ENCODE measurements around the gene BCR.

BCR gene

GRCh38 chr22:23216461-23217170 lies 36.3 kb downstream of the BCR start:
- no peak overlapping the region for H3K27ac ChIP-seq (ENCODE audit: low read depth, low read length)
- H3K4me1 ChIP-seq (ENCODE audit: control insufficient read depth in 1 of 2, insufficient read depth in 2 of 2, low read length in 2 of 2) = peaks cover 42 to 49% of the 10 kb centered on the region in 2 donors
- H3K4me3 ChIP-seq (ENCODE audit: low read depth in 1 of 2, low read length in 2 of 2) = no peak overlapping the region

GRCh38 chr22:23217171-23218052 lies 37.1 kb downstream of the BCR start:
- H3K27me3 ChIP-seq (ENCODE audit: control insufficient read depth in 1 of 2, insufficient read depth in 2 of 2, low read length in 2 of 2) = no peaks in the 10 kb centered on the region
- no peaks in the 10 kb centered on the region for H3K9me3 ChIP-seq (ENCODE audit: control insufficient read depth in 1 of 2, low read length in 2 of 2)
- H3K27ac ChIP-seq (ENCODE audit: low read depth, low read length) = no peak overlapping the region
- H3K4me1 ChIP-seq (ENCODE audit: control insufficient read depth in 1 of 2, insufficient read depth in 2 of 2, low read length in 2 of 2) = peaks cover 42 to 49% of the 10 kb centered on the region in 2 donors
- H3K9ac ChIP-seq (ENCODE audit: low read depth in 1 of 2, low read length in 2 of 2) = no peak overlapping the region
- H3K36me3 ChIP-seq (ENCODE audit: control insufficient read depth in 1 of 2, insufficient read depth in 2 of 2, low read length in 2 of 2) = no peaks in the 10 kb centered on the region
- no peak overlapping the region for H3K4me3 ChIP-seq (ENCODE audit: low read depth in 1 of 2, low read length in 2 of 2)

More at GRCh38 chr22:23216461-23217170, 36.3 kb downstream of the BCR start:
- H3K9me3 ChIP-seq (ENCODE audit: control insufficient read depth in 1 of 2, low read length in 2 of 2) = no peaks in the 10 kb centered on the region
- H3K9ac ChIP-seq (ENCODE audit: low read depth in 1 of 2, low read length in 2 of 2) = no peak overlapping the region
- H3K36me3 ChIP-seq (ENCODE audit: control insufficient read depth in 1 of 2, insufficient read depth in 2 of 2, low read length in 2 of 2) = no peaks in the 10 kb centered on the region
- H3K27me3 ChIP-seq (ENCODE audit: control insufficient read depth in 1 of 2, insufficient read depth in 2 of 2, low read length in 2 of 2) = no peaks in the 10 kb centered on the region

GRCh38 chr22:23218053-23218866 lies 38.0 kb downstream of the BCR start:
- Histone ChIP-seq H3K27ac (ENCODE audit: low read depth, low read length) (no peak overlapping the region), H3K9me3 (ENCODE audit: control insufficient read depth in 1 of 2, low read length in 2 of 2) (no peaks in the 10 kb centered on the region), H3K4me1 (ENCODE audit: control insufficient read depth in 1 of 2, insufficient read depth in 2 of 2, low read length in 2 of 2) (peaks cover 44 to 55% of the 10 kb centered on the region in 2 donors), H3K36me3 (ENCODE audit: control insufficient read depth in 1 of 2, insufficient read depth in 2 of 2, low read length in 2 of 2) (no peaks in the 10 kb centered on the region), H3K4me3 (ENCODE audit: low read depth in 1 of 2, low read length in 2 of 2) (peak overlapping the region in 1 of 2 donors; percentile 5), H3K9ac (ENCODE audit: low read depth in 1 of 2, low read length in 2 of 2) (peak overlapping the region in 1 of 2 donors; percentile 9), H3K27me3 (ENCODE audit: control insufficient read depth in 1 of 2, insufficient read depth in 2 of 2, low read length in 2 of 2) (no peaks in the 10 kb centered on the region)

GRCh38 chr22:23218867-23219251 lies 38.5 kb downstream of the BCR start:
- Histone ChIP-seq H3K9ac (ENCODE audit: low read depth in 1 of 2, low read length in 2 of 2) (no peak overlapping the region), H3K27ac (ENCODE audit: low read depth, low read length) (no peak overlapping the region), H3K27me3 (ENCODE audit: control insufficient read depth in 1 of 2, insufficient read depth in 2 of 2, low read length in 2 of 2) (no peaks in the 10 kb centered on the region), H3K9me3 (ENCODE audit: control insufficient read depth in 1 of 2, low read length in 2 of 2) (no peaks in the 10 kb centered on the region), H3K36me3 (ENCODE audit: control insufficient read depth in 1 of 2, insufficient read depth in 2 of 2, low read length in 2 of 2) (no peaks in the 10 kb centered on the region), H3K4me1 (ENCODE audit: control insufficient read depth in 1 of 2, insufficient read depth in 2 of 2, low read length in 2 of 2) (peaks cover 50 to 61% of the 10 kb centered on the region in 2 donors), H3K4me3 (ENCODE audit: low read depth in 1 of 2, low read length in 2 of 2) (no peak overlapping the region)

GRCh38 chr22:23219317-23219716 lies 39.0 kb downstream of the BCR start:
- Histone ChIP-seq H3K27ac (ENCODE audit: low read depth, low read length) (no peak overlapping the region), H3K4me1 (ENCODE audit: control insufficient read depth in 1 of 2, insufficient read depth in 2 of 2, low read length in 2 of 2) (peaks cover 55 to 66% of the 10 kb centered on the region in 2 donors), H3K4me3 (ENCODE audit: low read depth in 1 of 2, low read length in 2 of 2) (no peak overlapping the region), H3K27me3 (ENCODE audit: control insufficient read depth in 1 of 2, insufficient read depth in 2 of 2, low read length in 2 of 2) (no peaks in the 10 kb centered on the region), H3K9ac (ENCODE audit: low read depth in 1 of 2, low read length in 2 of 2) (no peak overlapping the region), H3K9me3 (ENCODE audit: control insufficient read depth in 1 of 2, low read length in 2 of 2) (no peaks in the 10 kb centered on the region), H3K36me3 (ENCODE audit: control insufficient read depth in 1 of 2, insufficient read depth in 2 of 2, low read length in 2 of 2) (no peaks in the 10 kb centered on the region)

- Histone ChIP-seq H3K4me3 (ENCODE audit: low read depth in 1 of 2, low read length in 2 of 2) (peak overlapping the region; percentile 6 to 20), H3K36me3 (ENCODE audit: control insufficient read depth in 1 of 2, insufficient read depth in 2 of 2, low read length in 2 of 2) (no peaks in the 10 kb centered on the region), H3K9me3 (ENCODE audit: control insufficient read depth in 1 of 2, low read length in 2 of 2) (no peaks in the 10 kb centered on the region), H3K27ac (ENCODE audit: low read depth, low read length) (no peak overlapping the region), H3K4me1 (ENCODE audit: control insufficient read depth in 1 of 2, insufficient read depth in 2 of 2, low read length in 2 of 2) (peaks cover 57 to 67% of the 10 kb centered on the region in 2 donors), H3K27me3 (ENCODE audit: control insufficient read depth in 1 of 2, insufficient read depth in 2 of 2, low read length in 2 of 2) (no peaks in the 10 kb centered on the region), H3K9ac (ENCODE audit: low read depth in 1 of 2, low read length in 2 of 2) (no peak overlapping the region)
Observed at GRCh38 chr22:23219822-23220484, 39.6 kb downstream of the BCR start.

- Histone ChIP-seq H3K27me3 (ENCODE audit: control insufficient read depth in 1 of 2, insufficient read depth in 2 of 2, low read length in 2 of 2) (no peaks in the 10 kb centered on the region), H3K9ac (ENCODE audit: low read depth in 1 of 2, low read length in 2 of 2) (no peak overlapping the region), H3K36me3 (ENCODE audit: control insufficient read depth in 1 of 2, insufficient read depth in 2 of 2, low read length in 2 of 2) (no peaks in the 10 kb centered on the region), H3K4me3 (ENCODE audit: low read depth in 1 of 2, low read length in 2 of 2) (no peak overlapping the region), H3K27ac (ENCODE audit: low read depth, low read length) (no peak overlapping the region), H3K9me3 (ENCODE audit: control insufficient read depth in 1 of 2, low read length in 2 of 2) (no peaks in the 10 kb centered on the region), H3K4me1 (ENCODE audit: control insufficient read depth in 1 of 2, insufficient read depth in 2 of 2, low read length in 2 of 2) (peaks cover 57 to 71% of the 10 kb centered on the region in 2 donors)
Observed at GRCh38 chr22:23220485-23221350, 40.4 kb downstream of the BCR start.

GRCh38 chr22:23221351-23221804 lies 41.1 kb downstream of the BCR start:
- H3K27ac ChIP-seq (ENCODE audit: low read depth, low read length) = no peak overlapping the region
- peaks cover 58 to 72% of the 10 kb centered on the region in 2 donors for H3K4me1 ChIP-seq (ENCODE audit: control insufficient read depth in 1 of 2, insufficient read depth in 2 of 2, low read length in 2 of 2)
- H3K9me3 ChIP-seq (ENCODE audit: control insufficient read depth in 1 of 2, low read length in 2 of 2) = no peaks in the 10 kb centered on the region
- H3K4me3 ChIP-seq (ENCODE audit: low read depth in 1 of 2, low read length in 2 of 2) = no peak overlapping the region
- H3K36me3 ChIP-seq (ENCODE audit: control insufficient read depth in 1 of 2, insufficient read depth in 2 of 2, low read length in 2 of 2) = no peaks in the 10 kb centered on the region
- H3K27me3 ChIP-seq (ENCODE audit: control insufficient read depth in 1 of 2, insufficient read depth in 2 of 2, low read length in 2 of 2) = no peaks in the 10 kb centered on the region
- no peak overlapping the region for H3K9ac ChIP-seq (ENCODE audit: low read depth in 1 of 2, low read length in 2 of 2)

All from duodenal mucosa (tissue), 2 donors.